Stimulated activated CD8-positive, alpha-beta memory T cell treated with anti-CD3 and anti-CD28 coated beads, Interleukin-12 subunit alpha, Interleukin-12 subunit beta, amount 100 ng/mL, for 24 hours (primary cell): ENCODE results near the gene GARIN3.
"Not testable (repeated sequence)": the region's sequence is repeated elsewhere in the genome, so short reads cannot be mapped to it uniquely, and the experiment has no call there.

Experiments used
- DNase-seq: peaks from one replicate; pipeline ENCODE4 v3.0.0-alpha.2; 2020; ENCODE audit errors: extremely low read depth

The GARIN3 gene

DNA sequence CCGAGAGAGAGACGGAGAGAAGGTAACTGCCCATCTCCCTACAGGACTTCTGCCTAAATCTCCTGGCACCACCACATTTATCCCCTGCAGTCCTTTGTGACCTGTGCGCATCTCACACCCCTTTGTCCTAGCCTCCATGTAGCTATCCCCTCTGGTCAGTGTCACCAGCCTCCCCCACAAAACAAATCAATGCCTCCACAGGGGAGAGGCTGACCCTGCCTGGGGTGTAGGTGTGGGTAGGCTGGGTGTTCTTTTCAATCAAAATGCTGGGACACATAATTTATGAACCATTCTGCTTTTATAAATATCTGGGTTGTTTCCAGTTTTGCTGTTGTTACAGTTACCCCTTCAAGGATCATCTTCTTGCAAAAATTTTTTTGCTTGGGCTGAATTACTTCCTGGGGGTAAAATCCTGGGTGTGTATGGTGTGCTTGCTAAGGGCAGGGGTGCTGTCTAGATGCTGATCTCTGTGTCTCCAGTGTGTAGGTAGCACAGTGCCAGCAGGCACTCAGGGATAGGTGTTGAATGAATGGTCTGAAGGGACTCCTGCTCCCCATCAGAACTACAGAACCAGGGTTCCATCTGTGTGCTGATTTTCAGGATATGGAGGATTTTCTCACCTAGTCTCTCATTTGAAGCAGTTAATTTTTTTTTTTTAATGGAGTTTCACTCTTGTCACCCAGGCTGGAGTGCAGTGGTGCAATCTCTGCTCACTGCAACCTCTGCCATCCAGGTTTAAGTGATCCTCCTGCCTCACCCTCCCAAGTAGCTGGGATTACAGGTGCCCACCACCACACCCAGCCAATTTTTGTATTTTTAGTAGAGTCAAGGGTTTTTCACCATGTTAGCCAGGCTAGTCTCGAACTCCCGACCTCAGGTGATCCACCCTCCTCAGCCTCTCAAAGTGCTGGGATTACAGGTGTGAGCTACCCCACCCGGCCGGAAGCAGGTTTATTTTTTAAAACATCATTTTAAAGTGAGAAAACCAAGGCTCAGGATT, at the start of gene GARIN3:
GARIN3 (minus strand) TSS at position 51 of the 1,000 bp plus-strand sequence. CDS start 96 bp downstream, outside the sequence.
- DNase-seq, result no peak

DNA sequence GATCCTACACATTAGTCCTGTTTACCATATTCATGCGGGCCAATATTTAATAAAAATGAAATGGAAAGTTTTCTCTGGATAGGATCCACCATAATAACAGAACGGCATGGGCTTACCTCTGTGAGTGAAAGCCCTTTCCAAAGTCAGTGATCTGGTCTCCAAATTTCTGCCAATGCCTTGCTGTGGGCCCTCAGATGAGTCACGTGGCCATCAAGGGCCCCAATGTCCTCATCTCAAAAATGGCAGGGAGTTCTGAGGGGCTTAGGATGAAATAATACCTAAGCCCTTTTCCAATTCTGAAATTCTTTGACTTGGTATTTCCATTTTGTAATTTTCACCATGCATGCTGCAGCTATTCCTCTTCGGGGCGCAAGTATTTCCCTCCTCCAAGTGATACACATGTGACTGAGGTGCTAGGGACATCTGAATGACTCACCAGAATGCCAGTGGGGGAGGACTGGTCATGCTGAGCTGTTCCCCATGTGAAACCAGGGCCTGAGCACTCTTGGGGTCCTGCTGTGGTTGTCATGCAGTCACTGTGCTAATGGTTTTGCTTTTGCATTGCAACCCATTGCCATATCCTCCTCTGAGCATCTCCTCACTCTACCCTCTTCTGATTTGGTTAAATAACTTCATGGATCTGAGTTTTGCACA, 49.6 kb upstream of the GARIN3 start:
- no peak for DNase-seq

DNA sequence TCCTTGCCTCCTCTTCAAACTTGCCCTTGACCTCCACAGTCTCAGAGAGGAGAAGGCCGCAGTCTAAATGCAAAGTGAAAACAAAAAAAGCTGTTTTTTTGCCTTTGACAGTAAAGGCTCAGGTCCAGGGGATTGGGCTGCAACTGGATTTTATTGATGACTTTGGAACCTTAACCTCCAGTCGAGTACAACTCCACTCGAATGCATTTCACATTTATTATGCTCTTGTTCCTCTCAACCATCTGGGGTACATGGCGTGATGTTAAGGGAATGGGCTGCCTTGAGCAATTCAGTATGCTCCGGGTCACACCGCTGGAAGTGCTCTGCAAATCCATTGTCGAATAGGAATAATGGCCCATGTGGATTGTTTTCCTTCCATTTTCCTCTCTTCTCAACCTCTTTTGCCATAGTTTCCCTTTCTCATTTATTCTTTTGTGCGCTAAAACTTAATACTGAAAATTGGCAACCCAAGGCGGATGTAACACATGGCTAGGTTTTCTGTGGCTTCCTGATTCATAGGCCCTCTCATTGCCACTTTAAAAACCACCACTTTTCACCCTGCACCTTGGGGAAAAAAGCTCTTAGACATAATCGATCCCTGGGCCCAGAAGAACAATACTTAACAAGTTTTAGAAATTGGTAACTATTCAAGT, 48.9 kb upstream of the GARIN3 start:
- DNase-seq, result no peak

DNA sequence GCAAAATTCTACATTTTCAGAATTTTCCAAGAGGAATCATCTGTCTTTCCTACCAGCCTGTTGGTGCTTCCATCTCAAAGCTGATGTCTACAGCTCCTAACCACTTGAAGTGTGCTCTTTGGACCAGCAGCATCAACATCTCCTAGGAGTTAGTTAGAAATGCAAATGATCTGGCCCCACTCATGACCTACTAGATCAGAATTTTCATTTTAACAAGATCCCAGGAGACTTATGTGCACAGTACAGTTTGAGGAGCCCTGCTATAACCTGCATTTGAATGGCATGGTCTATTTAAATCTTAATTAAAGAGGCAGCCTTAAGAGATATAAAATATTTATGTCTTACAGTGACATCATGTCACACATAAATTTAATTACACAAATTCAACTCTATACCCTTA, 48.4 kb upstream of the GARIN3 start:
- no peak for DNase-seq

DNA sequence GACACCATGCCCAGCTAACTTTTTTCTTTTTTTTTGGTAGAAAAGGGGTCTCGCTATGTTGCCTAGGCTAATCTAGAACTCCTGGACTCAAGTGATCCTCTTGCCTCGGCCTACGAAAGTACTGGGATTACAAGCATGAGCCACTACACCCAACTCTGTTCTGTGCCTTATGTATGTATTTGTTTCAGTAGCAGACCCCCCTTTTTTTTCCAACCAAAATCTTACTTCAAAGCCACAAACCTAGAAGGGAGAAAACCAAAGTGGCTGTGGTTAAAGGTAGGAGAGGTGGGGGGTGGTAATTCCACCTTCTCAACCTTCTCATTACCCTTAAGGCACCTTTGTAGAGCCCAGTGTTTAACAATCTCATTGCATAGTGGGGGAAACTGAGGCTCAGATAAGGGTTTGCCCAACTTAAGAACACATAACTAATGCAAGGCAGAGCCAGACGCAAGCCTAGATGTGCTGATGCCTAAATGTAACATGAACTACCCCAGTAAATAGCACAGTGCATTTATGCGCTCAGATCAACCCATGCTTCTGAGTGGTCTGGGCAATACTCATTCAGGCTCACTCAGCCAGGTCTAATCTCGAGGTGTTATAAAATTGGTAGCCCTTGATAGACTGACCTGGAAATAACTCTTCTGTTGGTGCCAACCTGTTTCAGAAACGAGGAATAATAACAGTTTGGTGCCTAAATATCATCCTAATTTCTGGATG, 47.6 kb upstream of the GARIN3 start:
- no peak for DNase-seq

DNA sequence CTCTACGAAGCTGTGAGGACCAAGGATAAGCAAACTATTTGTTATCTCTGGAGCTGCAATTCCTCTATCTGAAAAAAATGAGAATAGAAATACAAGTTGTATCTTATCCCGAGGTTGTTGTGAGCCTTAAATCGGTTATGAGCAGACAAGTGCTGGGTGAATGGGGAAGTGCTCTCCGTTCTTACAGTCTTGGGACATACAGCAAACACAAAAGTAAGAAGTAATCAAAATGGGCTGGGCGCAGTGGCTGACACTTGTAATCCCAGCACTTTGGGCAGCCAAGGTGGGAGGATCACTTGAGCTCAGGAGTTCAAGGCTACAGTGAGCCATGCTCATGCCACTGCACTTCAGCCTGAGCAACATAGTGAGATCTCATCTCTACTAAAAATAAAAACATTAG, 46.2 kb upstream of the GARIN3 start:
- no peak for DNase-seq

DNA sequence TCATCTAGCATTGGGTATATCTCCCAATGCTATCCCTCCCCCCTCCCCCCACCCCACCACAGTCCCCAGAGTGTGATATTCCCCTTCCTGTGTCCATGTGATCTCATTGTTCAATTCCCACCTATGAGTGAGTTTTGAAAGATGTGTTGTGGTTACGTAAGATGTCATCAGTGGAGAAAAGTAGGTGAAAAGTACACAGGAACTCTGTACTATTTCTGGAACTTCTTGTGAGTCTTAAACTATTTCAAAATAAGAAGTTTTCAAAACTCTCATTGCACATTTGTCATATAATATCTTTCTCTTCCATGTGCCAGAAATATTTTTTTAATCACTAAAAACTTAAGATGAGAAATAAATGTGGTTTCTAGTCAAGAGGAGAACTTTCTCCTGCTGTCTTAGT, 44.6 kb upstream of the GARIN3 start:
- DNase-seq, result not testable (repeated sequence)

DNA sequence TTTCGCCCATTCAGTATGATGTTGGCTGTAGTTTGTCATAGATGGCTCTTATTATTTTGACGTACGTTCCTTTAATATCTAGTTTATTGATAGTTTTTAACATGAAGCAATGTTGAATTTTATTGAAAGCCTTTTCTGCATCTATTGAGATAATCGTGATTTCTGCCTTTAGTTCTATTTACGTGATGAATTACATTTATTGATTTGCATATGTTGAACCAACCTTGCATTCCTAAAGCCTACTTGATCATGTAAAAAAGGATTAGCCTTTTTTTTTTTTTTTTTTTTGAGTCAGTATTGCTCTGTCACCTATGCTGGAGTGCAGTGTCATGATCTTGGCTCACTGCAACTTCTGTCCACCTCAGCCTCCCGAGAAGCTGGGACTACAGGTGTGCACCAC, 39.6 kb upstream of the GARIN3 start:
- DNase-seq, result no peak

DNA sequence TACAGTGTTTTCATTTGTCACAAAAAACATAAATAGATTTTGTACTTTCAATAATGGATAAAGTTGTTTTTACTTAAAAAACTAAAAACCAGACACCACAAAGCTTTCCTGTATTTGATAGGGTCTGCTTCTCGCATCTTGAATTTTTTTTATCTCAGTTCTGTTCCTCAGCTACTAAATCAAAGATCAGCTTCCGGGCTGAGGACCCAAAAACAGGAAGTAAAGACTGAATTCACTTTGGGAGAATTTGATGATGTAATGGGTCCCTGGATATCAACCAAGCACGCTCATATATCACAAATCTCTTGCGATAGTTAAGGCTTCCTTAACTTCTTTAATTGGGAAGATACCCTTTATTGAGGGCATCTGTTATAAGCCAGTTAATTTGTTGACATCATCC, 38.7 kb upstream of the GARIN3 start:
- DNase-seq, result no peak

DNA sequence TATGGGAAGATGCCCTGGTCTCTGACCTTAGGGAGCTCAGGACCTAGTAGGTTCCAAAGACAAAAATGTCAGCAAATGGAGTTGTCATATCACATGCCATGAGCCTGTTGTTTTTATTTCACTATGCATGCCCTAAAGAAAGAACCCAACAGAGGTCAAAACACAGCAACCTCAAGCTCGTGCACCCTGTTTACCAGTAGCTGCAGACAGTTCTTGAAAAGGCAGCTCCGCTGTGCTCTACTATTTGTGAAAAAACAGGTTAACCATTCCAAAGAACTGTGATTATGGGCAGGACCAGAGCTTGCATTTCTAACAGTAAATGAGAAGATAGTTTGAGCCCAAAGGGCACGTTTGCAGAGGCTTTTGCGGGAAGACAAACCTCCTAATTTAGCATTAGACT, 37.4 kb upstream of the GARIN3 start:
- no peak for DNase-seq

DNA sequence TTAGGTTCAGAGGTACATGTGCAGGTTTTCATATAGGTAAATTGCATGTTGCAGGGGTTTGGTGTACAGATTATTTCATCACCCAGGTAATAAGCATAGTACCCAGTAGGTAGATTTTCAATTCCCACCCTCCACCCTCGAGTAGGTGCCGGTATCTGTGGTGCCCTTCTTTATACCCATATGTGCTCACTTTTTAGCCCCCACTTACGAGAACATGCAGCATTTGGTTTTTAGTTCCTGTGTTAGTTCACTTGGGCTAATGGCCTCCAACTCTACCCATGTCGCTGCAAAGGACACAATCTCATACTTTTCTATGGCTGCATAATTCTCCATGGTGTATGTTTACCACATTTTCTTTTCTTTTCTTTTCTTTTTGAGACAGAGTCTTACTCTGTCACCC, 35.8 kb upstream of the GARIN3 start:
- no peak for DNase-seq

DNA sequence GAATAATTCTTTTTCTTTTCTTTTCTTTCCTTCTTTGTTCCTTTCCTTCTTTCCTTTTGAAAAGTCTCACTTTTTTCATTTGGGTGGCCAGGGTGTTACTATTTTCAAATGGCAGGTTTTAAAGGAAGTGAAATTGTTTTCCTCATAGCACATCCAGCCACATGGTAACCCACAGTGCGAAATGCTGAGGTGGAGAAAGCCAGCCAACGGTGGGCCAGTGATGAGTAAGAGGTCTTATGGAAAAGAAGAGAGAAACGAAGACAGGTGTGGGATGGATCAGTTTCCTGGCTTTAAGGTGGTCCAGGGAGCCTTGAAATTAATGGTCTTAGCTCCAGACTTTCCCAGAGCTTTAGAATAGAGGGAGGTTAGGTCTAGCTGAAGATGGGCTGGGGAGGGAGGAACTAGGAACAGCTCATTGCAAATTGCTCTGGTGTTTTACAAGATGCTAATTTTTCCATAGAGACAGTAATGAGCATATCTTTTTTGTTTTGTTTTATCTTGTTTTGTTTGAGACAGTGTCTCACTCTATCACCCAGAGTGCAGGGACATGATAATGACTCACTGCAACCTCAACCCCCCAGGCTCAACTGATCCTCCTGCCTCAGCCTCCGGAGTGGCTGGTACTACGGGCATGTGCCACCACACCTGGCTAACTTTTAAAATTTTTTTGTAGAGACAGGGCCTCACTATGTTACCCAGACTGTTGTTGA, 32.4 kb upstream of the GARIN3 start:
- DNase-seq, result no peak

DNA sequence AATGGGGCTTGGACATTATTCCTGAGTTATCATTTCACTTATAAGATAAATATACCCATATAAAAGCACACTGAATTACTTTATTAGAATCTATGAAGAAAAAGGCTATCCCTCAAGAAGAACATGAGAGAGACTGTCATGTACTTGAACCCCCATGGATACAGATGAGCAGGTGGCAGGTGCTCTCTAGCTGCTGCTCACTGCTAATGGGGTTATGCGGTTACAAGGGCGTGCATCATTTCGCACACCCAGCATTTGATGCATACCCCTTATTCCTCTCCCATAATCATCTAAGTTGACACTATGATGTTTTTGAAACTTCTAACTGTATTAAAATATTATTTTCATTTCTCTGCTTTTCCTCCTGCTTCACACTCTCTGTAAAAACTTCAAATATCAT, 31.0 kb upstream of the GARIN3 start:
- DNase-seq, result no peak

DNA sequence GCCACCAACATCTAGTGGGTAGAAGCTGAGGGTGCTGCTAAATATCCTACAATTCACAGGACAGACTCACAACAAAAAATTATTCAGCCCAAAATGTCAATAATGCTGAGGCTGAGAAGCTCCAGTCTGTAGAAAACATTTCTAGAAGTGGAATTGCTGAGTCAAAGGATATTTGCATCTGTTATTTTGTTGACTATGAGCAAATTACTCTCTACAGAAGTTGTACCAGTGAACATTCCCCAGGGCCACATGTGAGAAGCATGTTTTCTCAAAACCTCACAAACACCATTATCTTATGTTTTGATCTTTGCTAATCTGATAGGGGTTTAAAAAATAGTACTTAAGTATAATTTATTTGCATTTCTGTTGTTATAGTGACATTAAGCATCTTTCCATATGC, 30.0 kb upstream of the GARIN3 start:
- no peak for DNase-seq

DNA sequence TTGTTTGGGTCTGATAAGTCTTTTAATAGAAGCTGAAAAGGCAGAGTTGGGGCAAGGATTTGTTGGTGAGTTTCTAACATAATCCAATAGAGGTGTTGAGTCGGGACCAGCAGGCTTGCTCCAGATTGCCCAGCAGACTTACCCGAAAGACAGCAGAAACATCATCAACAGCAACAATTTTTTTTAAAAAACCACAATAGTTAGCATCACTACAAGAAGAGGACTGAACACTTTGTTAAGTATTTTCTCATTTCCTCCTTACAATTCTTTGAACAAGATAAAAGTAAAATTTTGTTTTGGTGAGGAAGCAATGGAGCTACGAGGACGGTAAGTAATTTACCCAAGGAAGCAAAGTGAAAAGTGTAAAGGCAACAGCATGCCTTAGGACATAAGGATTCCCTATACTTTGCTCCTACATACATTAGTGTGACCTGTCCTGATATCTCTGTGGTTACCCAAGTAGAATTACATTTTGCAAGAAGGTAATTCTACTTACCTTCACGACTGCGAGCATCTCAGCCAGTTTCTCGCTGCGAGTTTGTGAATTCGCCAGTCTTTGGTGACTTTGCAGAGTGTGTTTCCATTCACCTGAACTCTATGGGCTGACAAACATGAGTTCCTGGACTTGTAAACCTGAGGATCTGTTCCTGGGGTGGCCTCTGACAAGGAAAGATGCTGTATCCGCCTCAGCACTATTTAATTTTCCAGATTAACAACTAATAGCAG, 27.8 kb upstream of the GARIN3 start:
- DNase-seq, result no peak

DNA sequence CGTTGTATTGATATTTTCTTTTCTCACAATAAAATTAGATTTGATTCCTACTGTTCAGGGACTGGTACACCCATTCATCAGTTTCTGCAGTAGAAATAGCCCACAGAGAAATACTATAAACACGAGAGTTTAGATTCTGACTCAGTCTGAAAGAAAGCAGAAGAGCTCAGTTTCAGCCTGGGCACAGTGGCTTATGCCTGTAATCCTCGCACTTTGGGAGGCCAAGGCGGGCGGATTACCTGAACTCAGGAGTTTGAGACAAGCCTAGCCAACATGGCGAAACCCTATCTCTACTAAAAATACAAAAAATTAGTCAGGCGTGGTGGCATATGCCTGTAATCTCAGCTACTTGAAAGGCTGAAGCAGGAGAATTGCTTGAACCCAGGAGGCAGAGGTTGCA, 23.2 kb upstream of the GARIN3 start:
- DNase-seq, result no peak

DNA sequence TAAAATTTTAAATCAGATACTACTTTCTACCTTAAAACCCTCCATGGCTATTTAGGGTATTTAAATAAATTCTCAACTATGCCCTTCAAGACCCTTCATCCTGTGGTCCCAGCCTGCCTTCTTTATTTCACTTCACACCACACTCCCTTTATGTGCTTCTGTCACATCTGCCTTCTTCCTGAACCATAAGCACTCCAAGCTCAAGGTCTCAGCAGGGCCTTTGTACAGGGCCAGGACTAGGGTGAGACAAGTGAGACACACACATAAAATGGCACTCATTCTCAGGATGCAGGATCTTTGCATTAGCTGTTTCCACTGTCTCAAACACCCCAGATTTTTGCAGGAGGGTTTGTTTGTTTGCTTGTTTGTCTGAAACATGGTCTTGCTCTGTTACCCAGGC, 22.2 kb upstream of the GARIN3 start:
- no peak for DNase-seq

DNA sequence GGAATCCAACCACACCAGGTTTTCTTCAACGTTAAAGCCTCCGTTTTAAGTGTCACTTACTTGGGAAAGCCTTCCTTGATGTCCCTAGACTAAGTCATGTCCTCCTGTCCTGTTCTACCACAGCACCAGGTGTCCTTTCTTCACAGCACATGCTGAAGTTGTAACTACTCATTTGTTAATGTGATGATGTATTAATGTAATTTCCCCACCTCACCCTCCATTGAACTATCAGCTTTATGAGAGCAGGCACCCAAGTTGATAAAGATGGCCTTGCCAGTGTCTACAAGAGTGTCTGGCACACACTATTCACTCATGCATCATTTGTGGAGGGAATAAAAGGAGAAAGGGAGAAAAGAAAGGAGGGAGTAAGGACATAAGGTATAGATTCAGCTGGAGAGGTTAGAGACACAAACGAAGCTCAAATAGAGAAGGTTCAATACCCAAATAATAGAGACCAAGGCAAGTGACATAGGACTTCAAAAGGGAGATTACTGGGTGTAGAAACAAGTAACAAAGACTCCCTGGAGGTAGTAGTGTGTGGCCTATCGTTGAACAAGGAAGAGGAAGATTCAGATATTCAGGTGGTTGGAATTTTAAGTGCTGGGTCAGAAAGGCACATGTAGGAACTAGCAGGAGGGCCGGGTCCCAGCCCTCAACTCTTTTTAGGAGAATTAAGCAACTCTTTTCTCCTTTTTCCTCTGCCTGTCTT, 21.1 kb upstream of the GARIN3 start:
- DNase-seq, result no peak

DNA sequence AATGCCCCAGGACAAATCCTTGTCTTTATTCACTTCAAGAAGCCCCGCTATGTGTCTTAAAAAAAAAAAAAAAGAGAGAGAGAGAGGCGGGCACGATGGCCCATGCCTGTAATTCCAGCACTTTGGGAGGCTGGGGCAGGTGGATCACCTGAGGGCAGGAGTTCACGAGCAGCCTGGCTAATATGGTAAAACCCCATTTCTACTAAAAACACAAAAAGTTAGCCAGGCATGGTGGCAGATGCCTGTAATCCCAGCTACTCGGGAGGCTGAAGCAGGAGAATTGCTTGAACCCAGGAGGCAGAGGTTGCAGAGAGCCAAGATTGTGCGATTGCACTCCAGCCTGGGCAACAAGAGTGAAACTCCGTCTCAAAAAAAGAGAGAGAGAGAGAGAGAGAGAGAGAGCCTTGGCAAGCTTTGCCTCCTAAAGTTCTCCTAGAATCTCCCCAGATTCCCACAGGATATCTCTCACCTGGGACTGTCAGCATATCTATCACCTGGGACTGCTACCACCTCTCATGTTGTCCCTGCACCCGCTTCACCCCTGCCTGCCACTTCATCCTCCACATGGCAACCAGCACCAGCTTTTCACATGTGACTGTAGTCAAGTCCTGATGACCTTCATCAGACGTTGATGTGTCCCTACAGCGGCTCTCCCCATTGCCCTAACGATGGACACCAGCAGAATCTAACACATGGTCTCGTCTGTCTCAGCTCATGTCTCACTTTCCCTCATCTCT, 20.4 kb upstream of the GARIN3 start:
- DNase-seq, result no peak
